T-helper 2 cell treated with Interferon-gamma antibody and Interleukin-4, amounts not matched to agents 100 ng/mL and 5 ng/mL, for 36 hours (primary cell): Measurements from ENCODE around the gene KY. TPM values are rescaled to one million over a fixed set of nuclear protein-coding genes. Genes with fewer than 3 reads are reported as not detected.
"Not testable (repeated sequence)": the region's sequence is repeated elsewhere in the genome, so short reads cannot be mapped to it uniquely, and the experiment has no call there.

Experiments
- intact Hi-C: fragments of 100-400 bp; cut with micrococcal nuclease; formaldehyde crosslinking; loops from one replicate; pipeline ENCODE4 v1.15.1; 2023
- total RNA-seq: library from RNA; stranded (reverse); gene quantifications from 2 replicates; pipeline ENCODE4 v1.2.3, GENCODE V29; 2022

The KY gene
- total RNA-seq, 1 donor from 2014 or later, result not detected

- intact Hi-C loops, result loop anchor here (10.0 kb wide), 1 partner anchor 151 kb away; no protein-coding TSS in a partner anchor
Measured at GRCh38 chr3:134603956-134604355, 46.9 kb downstream of the KY start.

- intact Hi-C loops, result loop anchor here (10.0 kb wide), 1 partner anchor 151 kb away; no protein-coding TSS in a partner anchor
Measured at GRCh38 chr3:134603480-134603879, 47.3 kb downstream of the KY start.

- intact Hi-C loops, result loop anchor here (10.0 kb wide), 1 partner anchor 152 kb away; no protein-coding TSS in a partner anchor
Measured at GRCh38 chr3:134602440-134602814, 48.4 kb downstream of the KY start.

- intact Hi-C loops, result loop anchor here (1.0 to 10.0 kb wide), 2 partner anchors 40 to 153 kb away; no protein-coding TSS in a partner anchor
Measured at GRCh38 chr3:134601539-134602439, 49.0 kb downstream of the KY start.

- intact Hi-C loops, result loop anchor here (1.0 to 10.0 kb wide), 2 partner anchors 40 to 154 kb away; no protein-coding TSS in a partner anchor
Measured at GRCh38 chr3:134600685-134601463, 49.9 kb downstream of the KY start.

GRCh38 chr3:134600206-134600605 is 50.6 kb downstream of the KY start:
- intact Hi-C loops, result loop anchor here (10.0 kb wide), 1 partner anchor 155 kb away; no protein-coding TSS in a partner anchor

- intact Hi-C loops, result no loop called here
Measured at GRCh38 chr3:134598763-134599545, 51.9 kb downstream of the KY start.

GRCh38 chr3:134597390-134597970 is 53.3 kb downstream of the KY start:
- intact Hi-C loops, result no loop called here

GRCh38 chr3:134594986-134595385 is 55.8 kb downstream of the KY start:
- intact Hi-C loops, result not testable (repeated sequence)

- intact Hi-C loops, result no loop called here
Measured at GRCh38 chr3:134594331-134594741, 56.5 kb downstream of the KY start.

GRCh38 chr3:134592806-134593205 is 58.0 kb downstream of the KY start:
- intact Hi-C loops, result no loop called here

- intact Hi-C loops, result no loop called here
Measured at GRCh38 chr3:134590766-134591165, 60.1 kb downstream of the KY start.

- intact Hi-C loops, result no loop called here
Measured at GRCh38 chr3:134579141-134579665, 71.6 kb downstream of the KY start.

- intact Hi-C loops, result no loop called here
Measured at GRCh38 chr3:134576831-134577230, 74.0 kb downstream of the KY start.

GRCh38 chr3:134576426-134576825 is 74.4 kb downstream of the KY start:
- intact Hi-C loops, result no loop called here

- intact Hi-C loops, result not testable (repeated sequence)
Measured at GRCh38 chr3:134569899-134570298, 80.9 kb downstream of the KY start.

GRCh38 chr3:134568790-134569189 is 82.0 kb downstream of the KY start:
- intact Hi-C loops, result no loop called here

- intact Hi-C loops, result no loop called here
Measured at GRCh38 chr3:134567605-134568004, 83.2 kb downstream of the KY start.

GRCh38 chr3:134564991-134565390 is 85.8 kb downstream of the KY start:
- intact Hi-C loops, result no loop called here

GRCh38 chr3:134563601-134564000 is 87.2 kb downstream of the KY start:
- intact Hi-C loops, result no loop called here
